ENCODE results near the gene PINK1. TPM values are rescaled to one million over a fixed set of nuclear protein-coding genes. Genes with fewer than 3 reads are reported as not detected.

The PINK1 gene
- total RNA-seq, 1 donor from 2014 or later: 25.0 TPM

GRCh38 chr1:20621012-20621411 lies 12.2 kb upstream of the PINK1 start:
- Mint-ChIP-seq H3K4me3 (ENCODE audit: low read depth) (no peak overlapping the region), H3K27me3 (peaks cover 16% of the 10 kb centered on the region), H3K9me3 (ENCODE audit: low read depth) (no peaks in the 10 kb centered on the region), H3K4me1 (ENCODE audit: low read depth) (no peaks in the 10 kb centered on the region), H3K36me3 (ENCODE audit: insufficient read depth) (no peaks in the 10 kb centered on the region), H3K27ac (no peak overlapping the region)
- no peak for DNase-seq (ENCODE audit: low spot score, unreplicated experiment)
- TF ChIP-seq, protein P1, sequence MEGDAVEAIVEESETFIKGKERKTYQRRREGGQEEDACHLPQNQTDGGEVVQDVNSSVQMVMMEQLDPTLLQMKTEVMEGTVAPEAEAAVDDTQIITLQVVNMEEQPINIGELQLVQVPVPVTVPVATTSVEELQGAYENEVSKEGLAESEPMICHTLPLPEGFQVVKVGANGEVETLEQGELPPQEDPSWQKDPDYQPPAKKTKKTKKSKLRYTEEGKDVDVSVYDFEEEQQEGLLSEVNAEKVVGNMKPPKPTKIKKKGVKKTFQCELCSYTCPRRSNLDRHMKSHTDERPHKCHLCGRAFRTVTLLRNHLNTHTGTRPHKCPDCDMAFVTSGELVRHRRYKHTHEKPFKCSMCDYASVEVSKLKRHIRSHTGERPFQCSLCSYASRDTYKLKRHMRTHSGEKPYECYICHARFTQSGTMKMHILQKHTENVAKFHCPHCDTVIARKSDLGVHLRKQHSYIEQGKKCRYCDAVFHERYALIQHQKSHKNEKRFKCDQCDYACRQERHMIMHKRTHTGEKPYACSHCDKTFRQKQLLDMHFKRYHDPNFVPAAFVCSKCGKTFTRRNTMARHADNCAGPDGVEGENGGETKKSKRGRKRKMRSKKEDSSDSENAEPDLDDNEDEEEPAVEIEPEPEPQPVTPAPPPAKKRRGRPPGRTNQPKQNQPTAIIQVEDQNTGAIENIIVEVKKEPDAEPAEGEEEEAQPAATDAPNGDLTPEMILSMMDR (IDR thresholded peaks at IDR 0.05; ENCODE audit: unreplicated experiment): no peak

DNA sequence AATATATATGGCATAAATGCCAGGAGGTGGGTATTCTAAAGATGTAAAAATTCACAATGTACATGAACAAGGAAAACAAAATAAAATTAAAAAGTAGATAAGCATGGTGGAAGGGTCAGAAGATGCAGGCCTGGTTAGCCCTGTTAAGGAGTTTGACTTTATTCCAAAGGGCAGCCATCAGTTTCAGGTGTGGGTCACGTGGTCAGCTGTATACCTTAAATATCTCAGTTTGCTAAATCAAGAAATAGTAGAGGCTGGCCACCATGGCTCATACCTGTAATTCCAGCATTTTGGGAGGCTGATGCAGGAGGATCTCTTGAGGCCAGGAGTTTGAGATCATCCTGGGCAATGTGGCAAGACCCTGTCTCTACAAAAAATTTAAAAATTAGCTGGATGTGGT lies 8.5 kb upstream of the PINK1 start:
- Mint-ChIP-seq H3K4me1 (ENCODE audit: low read depth) (no peaks in the 10 kb centered on the region), H3K27ac (no peak overlapping the region), H3K36me3 (ENCODE audit: insufficient read depth) (no peaks in the 10 kb centered on the region), H3K9me3 (ENCODE audit: low read depth) (no peaks in the 10 kb centered on the region), H3K27me3 (peaks cover 15% of the 10 kb centered on the region), H3K4me3 (ENCODE audit: low read depth) (no peak overlapping the region)
- TF ChIP-seq, protein P1 (IDR thresholded peaks at IDR 0.05; ENCODE audit: unreplicated experiment): no peak
- DNase-seq (ENCODE audit: low spot score, unreplicated experiment): no peak

DNA sequence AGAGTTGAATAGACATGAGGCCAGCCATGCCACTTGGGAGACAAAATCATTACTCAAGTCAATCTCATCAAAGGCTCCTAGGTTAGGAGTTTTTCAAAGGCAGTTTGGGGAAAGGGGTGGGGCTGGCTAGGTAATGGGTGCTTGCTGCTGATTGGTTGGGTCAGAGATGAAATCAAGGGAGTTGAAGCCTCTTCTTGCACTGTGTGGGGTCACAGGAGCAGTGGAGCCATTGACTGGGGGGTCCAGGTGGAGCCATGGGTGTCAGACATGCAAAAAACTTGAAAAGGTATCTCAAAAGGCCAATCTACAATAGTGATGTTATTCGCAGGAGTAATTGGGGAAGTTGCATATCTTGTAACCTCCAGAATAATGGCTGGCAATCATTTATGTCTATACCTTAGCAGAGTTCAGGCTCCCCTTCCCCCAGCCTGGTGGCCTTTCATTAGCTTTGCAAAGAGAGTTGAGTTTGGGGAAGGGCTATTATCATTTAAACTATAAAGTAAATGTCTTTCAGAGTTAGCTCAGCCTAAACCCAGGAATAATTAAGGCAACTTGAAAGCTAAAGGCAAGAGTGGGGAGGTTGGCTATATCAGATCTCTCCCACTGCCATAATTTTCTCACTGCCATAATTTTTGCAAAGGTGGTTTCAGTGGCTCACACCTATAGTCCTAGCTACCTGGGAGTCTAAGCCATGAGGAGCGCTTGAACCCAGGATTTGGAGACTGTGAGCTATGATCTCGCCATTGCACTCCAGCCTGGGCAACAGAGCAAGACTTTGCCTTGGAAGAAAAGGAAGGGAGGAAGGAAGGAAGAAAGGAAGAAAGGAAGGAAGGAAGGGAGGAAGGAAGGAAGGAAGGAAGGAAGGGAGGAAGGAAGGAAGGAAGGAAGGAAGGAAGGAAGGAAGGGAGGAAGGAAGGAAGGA lies 7.8 kb upstream of the PINK1 start:
- TF ChIP-seq, protein P1 (IDR thresholded peaks at IDR 0.05; ENCODE audit: unreplicated experiment): no peak
- H3K36me3 Mint-ChIP-seq (ENCODE audit: insufficient read depth): no peaks in the 10 kb centered on the region
- DNase-seq (ENCODE audit: low spot score, unreplicated experiment): no peak
- H3K27me3 Mint-ChIP-seq: peaks cover 15% of the 10 kb centered on the region
- no peak overlapping the region for H3K4me3 Mint-ChIP-seq (ENCODE audit: low read depth)
- H3K27ac Mint-ChIP-seq: no peak overlapping the region
- H3K4me1 Mint-ChIP-seq (ENCODE audit: low read depth): no peaks in the 10 kb centered on the region
- H3K9me3 Mint-ChIP-seq (ENCODE audit: low read depth): no peaks in the 10 kb centered on the region

- no peak for DNase-seq (ENCODE audit: low spot score, unreplicated experiment)
- Mint-ChIP-seq H3K36me3 (ENCODE audit: insufficient read depth) (no peaks in the 10 kb centered on the region), H3K27ac (no peak overlapping the region), H3K27me3 (peaks cover 15% of the 10 kb centered on the region), H3K9me3 (ENCODE audit: low read depth) (no peaks in the 10 kb centered on the region), H3K4me3 (ENCODE audit: low read depth) (no peak overlapping the region), H3K4me1 (ENCODE audit: low read depth) (no peaks in the 10 kb centered on the region)
- TF ChIP-seq, protein P1 (IDR thresholded peaks at IDR 0.05; ENCODE audit: unreplicated experiment): no peak
Observed at GRCh38 chr1:20626098-20626427, 7.2 kb upstream of the PINK1 start.

- TF ChIP-seq, protein P1 (IDR thresholded peaks at IDR 0.05; ENCODE audit: unreplicated experiment): no peak
- Mint-ChIP-seq H3K9me3 (ENCODE audit: low read depth) (no peaks in the 10 kb centered on the region), H3K4me3 (ENCODE audit: low read depth) (no peak overlapping the region), H3K4me1 (ENCODE audit: low read depth) (no peaks in the 10 kb centered on the region), H3K27ac (no peak overlapping the region), H3K27me3 (peaks cover 15% of the 10 kb centered on the region), H3K36me3 (ENCODE audit: insufficient read depth) (no peaks in the 10 kb centered on the region)
- no peak for DNase-seq (ENCODE audit: low spot score, unreplicated experiment)
Observed at GRCh38 chr1:20626524-20626923, 6.7 kb upstream of the PINK1 start.
